Fibroblast of skin of back (primary cell): ENCODE data around the gene GPRIN2.
A peak's percentile ranks its signal among the peaks of the same experiment; 100 is the strongest.

Experiments
- DNase-seq: peaks from one replicate; pipeline ENCODE4 v3.0.0-alpha.2; 2013

Gene GPRIN2

DNA sequence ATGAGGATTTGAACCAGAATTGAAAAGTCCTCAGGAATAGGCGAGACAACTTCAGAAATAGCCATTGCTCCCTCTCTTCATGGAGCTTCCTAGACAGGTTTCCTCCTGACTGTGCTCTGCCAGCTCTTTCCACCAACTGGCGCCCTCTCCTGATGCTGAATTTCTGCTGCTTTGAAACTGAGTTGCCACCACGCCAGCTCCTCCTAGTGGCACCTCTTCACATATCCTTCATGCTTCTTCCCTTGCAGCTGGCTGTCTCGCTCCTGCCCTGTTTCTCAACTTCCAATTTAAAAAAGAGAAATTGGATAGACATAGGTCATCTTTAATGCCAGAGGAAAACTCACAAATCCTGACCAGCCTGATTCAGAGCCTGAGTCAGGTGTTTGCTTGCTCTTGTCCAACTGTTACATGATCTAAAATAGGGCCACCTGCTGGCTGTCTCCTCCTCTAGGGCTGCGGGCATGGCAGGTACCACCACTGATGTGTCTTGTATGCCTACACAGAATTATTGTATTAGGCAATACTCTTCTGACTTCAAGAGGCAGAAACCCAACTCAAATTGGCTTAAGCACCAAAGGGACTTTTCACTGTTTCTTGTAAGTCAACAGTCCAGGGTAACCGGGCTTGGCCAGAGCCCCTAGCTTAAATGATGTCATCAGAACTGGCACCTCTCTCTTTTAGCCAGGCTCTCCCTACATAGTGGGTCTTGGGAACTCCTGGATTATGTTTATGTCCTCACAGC is 9.3 kb upstream of the GPRIN2 start:
- DNase-seq = peak; percentile 63

DNA sequence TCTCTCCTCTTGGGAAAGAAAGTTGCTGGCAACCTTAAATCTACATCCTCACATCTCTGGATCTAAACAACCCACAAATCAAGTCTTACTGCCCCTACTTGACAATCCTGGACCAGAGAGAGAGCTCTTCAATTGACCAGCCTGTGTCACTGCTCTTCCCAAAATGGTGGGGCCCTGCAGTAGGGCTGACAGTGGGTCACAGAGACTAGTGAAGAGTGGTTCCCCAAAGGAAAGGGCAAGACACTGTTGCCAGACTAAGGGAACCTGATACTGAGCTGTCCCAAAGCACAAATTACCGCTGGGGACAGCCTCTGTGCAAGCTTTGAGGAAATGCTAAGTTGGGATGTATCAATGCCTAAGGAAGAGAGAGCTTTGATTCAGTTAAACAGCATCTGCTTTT is 4.5 kb upstream of the GPRIN2 start:
- DNase-seq = no peak

DNA sequence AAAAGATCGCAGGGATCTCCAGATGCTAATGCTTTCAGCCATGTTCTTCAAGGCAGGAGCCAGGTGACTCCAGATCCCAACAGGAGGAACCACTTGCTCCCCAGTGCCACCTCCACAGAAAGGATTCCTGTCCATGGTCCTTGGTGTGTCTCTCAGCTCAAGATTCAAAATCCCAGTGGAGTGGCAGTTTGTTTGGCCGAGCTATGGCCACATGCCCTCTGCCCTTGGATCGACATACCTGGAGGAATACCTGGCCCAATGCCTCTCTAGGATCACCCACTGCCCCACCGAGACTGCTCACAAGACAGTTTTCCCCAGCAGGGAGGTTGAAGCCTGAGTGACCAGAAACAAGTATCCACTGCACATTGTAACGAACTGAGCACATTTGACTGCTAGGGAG is 3.9 kb upstream of the GPRIN2 start:
- DNase-seq = no peak

DNA sequence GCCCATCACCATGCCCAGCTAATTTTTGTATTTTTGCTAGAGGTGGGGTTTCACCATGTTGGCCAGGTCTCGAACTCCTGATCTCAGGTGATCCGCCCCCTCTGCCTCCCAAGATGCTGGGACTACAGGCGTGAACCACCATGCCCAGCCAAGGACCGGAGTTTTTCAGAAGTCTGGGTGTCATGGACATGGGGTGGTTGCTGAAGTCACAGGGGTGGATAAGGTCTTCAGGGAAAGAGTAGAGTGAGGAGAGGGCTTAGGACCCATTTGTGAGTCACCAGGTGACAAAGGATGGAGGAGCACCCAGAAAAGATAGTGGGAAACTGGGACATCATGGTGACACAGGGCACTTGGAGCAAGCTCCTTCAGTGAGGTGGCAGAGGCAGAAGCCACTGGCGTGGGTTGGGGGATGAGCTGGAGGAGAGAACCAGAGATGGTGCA is 2.8 kb upstream of the GPRIN2 start:
- no peak for DNase-seq

DNA sequence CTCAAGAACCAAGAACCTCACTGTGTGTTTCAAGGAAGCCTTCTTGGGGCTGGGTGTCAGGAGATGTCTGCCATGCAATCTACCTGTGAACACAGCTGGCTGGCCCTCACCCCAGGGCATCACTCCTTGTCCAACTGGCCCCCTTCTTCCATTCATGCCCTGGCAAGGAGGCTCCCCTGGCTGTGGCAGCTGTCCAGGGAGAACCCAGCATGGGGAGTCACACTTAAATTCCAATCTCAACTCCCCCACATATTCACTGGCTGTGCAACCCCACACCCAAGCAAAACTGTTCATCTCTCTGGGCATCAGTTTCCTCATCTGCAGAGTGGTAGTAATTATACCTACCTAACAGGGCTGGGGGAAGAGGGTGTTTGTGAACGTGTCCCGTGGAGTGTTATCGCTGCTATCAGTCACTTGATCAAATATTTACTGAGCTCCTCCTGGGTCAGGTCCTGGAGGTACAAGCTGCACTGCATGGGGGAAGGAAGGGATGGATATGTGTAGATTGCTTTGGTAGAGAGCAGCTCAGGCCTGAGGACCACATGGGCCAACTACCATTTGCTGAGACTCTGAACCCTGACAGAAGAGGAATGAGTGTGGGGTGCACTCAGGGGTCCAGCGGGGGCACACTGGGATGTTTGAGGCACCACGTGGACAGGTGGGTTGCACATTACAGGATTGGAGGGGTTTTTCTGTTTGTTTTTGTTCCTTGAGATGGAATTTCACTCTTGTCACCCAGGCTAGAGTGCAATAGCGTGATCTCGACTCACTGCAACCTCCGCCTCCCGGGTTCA is 2.1 kb upstream of the GPRIN2 start:
- no peak for DNase-seq

DNA sequence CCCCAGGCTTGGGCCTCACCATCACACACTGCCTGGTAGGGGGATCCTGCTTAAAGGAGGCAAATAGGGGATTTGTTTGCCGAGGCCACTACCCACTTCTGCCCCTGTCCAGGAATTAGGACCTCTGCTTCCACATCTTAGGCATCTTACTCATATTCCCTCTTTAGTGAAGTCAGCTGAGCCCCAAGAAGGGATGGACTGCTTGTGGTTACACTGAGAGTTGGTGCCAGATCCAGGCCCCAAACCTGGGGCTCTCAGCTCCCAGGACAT is 1.6 kb upstream of the GPRIN2 start:
- no peak for DNase-seq

DNA sequence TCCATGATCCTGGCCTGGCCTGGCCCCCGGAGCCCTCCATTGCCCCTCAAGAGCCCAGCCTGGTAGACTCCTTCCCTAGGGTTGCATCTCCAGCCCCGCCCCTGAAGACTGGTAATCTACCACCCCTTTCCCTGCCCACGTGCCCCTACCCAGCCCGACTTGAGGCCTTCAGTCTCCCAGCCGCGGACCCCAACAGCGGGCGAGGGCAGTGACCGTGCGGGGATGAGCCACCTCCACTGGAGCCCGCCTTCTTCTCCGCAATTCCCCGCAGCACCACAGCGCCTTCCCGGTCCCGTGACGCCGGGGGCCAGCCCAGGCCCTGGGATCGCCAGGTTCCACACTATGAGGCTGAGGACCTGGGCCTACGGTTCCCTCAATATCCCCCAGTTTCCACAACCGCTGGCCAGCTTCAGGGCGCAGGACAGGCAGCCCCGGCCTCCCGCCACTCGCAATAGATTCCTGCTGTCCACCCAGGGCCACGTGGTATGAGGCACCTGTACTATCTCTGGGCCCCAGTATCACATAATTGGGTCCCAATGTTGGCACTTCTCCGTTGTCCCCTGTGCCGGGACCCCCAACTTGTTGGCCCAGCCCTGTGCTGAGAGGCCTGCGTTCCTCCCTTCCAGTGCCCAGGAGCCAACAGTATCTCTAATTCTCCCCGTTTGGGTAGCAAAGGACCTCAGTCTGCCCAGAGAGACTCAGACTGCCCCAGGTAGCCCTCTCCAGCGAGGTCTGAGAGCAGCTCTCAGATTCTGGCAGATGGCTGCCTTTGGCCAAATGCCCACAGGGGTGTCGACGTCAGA is 1.1 kb upstream of the GPRIN2 start:
- no peak for DNase-seq

DNA sequence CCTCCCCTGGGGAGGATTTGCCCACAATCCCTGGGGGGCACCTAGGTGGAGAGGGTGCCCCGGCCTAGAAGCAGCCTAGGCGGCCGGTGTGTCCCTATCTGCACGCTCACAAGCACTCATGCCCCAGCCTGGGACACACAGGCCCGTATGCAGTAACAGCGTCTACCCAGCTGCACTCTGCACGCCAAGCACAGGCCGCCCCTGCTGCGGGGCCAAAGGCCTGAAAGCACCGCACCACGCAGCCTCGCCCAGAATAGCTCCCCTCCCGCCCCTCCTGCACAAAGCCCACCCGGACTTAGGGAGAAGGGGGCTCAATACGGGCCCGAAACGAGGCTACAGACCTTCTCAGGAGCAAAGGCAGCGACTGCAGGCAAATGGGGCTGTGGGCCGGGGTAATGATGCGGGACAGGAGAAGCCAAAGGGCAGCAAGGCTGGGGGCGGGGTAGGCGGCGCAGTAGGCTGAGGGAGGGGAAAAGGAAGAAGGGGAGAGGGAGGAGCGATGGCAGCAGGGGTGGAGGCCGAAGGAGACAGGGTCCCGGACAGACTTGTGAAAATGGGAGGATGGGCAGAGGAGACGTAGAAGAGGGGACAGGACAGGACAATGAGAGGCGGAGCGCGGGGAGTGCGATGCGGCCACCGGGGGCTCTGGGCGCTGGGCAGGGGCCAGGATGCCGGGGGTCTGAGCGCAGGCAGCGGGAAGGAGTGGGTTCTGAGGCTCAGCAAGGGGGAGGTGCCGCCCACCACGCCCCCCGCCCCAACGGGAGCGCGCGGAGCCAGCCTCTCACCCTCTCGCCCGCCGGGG is 544 bp downstream of the GPRIN2 start:
- DNase-seq = no peak

DNA sequence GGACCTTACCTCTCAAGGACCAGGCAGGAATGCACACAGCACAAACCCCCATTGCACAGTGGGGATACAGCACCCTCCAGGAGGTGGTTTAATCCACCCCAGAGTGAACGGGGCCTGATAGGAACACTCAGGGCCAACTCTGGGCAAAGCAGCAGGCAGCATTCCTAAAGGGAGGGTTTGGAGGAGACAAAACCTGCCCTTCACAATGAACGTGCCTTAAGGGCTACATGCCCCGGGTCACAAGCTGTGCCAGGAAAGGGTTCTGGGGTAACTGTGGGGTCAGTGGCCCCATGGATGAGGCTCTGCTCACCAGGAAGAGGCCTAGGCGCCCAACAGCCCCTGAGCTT is 1.1 kb downstream of the GPRIN2 start:
- DNase-seq = no peak

DNA sequence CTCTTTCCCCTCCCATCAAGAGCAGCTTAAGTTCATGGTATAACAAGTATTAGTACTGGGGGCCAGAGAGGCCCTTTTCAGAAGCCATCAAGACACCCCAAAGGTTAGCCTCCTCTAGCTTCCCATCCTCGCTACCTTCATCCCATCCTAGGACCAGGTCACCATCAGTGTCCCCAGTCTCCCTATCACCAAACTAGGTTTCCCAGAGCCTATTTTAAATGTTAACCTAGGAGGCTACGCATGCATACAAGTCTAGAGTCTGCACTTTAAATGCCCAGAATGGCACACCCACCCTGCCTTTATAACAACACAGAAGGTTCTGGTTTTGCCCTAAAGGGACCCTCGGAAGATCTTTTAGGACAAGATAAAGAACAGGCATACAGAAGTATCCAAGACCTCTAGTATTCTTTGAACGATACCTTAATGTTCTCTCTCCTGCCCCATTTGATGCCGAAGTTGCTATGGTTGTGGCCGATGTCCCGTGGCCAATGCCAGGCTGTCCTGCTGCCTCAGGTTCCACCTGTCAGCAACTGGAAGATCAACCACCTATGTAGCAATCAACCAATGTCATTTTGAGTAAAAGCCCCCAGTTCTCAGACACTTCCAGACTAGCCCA is 2.2 kb downstream of the GPRIN2 start:
- DNase-seq = no peak

DNA sequence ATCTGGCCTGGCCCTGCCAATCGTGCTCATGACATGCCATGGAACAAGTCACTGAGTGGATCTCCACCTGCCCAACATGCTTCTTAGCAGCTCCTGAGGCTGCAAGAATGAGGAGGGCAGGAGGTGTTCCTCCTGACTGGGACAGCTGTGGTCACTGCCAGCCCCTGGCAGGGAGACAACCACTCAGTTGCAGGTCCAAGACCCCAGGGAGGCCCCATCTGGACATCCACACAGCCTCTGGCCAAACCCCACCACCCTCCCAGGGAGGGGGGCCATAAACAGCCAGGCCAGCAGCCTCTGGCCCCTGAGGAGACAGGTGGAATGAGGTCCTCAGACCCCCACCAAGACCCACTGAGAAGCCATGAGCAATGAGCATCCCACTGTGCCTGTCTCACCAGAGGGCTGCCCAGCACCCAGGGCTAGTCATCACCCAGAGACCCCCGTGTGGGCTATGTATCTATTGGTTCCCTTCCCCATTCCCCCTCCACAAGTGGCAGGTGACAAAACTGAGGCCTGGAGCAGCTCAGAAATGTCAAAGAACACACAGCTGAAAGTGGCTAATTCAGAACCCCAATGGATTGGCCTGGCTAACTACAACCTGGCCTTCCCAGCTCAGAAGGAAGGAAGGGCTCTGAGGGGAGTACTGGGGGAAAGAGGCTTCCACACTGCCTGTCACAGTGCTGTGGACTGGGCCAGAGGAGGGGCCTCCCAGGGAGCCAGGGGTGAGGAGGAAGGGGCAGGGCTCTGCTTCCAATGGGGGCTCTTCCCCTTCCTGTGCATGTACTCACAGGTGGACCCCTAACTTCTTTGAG is 3.0 kb downstream of the GPRIN2 start:
- no peak for DNase-seq

DNA sequence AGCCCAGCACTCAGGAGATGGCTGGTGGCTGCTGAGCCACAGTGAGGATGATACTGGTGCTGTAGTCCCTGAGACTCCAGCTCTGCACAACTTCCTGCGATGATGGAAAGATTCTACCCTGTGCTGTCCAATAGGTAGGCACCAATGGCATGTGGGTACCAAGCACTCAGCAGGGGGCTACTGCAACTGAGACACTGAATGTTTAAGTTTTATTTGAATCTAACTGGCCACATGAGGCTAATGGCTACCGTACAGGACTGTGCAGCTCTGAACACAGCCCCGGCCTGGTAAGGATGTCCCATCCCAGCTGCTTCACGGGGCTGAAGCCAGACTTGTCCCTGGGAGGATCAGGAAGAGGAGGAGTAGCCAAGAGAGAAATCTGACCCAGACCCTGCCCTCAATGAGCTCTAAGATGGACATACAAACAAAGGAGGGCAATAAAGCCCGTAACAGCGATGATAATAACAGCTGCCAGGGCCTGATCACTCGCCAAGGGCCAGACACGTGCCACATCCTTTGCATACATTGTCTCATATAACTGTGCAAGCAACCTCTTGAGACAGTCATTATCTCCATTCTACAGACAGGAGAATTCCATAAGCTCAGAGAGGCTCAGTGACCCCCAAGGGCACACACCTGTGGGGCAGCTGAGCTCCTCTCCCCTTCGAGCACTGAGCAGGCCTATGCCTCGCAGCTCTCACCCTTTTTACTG is 3.8 kb downstream of the GPRIN2 start:
- DNase-seq = no peak

DNA sequence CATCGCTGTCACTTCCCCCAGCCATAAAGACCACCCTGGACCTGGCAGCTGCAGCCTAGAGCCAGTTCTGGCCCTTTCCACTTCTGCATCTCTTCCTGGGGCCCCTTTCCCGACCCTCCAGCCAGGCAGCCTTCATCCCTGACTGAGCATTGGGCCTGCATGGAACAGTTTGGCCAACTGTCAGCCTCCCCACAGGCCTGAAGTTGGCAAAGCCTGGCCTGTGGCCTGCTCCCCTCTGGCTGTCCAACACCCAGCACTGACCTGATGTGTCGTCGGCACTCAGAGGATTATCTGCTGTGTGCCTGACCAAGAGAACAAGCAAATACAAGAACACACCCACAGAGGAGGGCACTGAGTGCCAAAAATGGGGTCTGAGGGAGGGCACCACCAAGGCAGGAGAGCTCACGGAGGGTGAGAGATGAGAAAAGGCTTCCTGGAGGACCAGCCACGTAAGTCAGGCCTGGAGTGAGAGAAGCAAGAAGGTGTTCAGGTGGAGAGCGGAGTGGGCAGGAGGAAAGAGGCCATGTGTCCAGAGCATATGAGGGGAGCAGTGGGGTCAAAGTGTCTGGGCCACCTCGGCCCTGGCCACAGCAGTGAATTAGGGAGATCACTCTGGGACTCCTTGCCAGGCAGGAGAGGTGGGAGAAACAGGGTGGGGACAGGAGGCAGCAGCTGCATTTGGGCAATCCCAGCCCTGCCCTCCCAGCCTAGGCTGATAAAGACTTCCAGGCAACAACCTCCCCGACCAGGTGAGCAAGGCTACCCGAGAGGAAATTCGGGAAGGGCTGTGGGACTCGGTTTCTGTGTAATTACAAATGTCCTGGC is 4.5 kb downstream of the GPRIN2 start:
- DNase-seq = no peak

DNA sequence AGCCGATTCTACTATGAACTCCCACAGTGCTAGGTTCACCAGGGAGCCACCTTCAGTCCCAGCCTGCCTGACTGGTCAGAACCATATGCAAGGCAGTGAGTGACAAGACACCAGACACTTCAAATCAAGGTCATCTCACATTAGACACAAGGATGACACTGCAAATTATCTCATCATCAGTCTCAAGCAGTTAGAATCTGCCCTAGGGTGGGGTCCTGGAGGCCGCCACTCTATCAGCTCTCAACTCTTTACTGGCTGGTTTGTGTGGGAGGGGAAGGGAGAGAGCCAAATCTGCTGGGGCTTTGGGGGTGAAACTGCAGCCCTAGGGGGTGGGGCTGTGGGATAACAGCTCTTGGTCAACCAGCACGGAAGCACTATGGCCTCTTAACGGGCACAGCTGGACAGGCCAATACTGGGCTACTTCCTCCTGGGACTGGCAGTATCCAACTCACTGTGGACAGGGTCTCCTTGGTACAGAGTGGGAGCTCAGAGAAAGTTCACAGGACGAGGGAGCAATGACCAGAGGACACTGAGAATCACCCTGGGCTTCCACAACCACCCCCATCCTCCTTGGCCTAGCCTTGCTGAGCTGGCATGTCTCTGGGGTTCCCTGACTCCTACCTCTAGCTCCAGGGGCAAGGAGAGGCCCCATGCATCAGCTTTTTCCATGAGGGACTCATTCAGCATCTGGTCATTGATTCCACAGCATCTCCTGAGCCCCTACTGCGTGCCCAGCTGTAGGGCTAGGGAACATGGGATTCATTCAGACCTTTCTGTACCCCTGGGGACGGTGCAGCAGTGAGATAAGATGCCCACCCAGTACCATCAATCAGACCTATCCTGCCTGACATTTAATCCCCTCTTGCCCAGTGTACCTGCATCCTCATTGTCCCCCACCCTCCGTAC is 5.4 kb downstream of the GPRIN2 start:
- no peak for DNase-seq

DNA sequence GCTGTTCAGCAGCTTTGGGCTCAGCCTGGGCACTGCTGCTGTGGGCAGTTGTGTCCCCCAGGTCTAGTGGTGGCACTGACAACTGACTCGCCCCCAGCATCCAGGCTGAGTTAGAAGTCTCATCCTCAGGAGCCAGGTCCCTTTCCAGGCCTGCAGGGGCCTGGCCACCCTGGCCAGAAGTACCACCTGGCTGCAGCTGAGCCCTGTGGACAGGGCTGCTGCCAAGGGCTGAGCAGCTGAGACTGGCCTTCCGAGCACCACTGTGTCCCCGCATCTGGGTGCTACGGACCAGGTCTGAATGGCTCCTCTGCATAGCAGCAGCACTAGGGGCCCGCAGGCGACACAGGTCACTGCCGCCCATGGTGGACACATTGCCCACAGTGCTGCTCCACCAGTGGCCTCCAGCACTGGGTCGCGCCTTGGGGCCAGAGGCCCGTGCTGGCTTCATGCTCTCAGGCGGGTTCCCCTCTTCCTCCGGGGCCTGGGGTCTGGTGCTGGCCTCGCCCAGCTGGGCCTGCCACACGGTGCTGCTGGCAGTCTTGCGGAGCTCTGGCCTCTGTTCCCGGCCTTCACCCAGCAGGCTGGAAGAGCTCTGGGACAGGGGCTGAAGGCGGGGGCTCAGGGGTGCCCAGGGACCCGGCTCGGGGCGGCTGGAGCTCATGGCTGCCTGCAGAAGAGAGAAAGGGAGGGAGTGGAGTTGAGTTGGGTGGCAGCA is 6.2 kb downstream of the GPRIN2 start:
- DNase-seq = no peak

DNA sequence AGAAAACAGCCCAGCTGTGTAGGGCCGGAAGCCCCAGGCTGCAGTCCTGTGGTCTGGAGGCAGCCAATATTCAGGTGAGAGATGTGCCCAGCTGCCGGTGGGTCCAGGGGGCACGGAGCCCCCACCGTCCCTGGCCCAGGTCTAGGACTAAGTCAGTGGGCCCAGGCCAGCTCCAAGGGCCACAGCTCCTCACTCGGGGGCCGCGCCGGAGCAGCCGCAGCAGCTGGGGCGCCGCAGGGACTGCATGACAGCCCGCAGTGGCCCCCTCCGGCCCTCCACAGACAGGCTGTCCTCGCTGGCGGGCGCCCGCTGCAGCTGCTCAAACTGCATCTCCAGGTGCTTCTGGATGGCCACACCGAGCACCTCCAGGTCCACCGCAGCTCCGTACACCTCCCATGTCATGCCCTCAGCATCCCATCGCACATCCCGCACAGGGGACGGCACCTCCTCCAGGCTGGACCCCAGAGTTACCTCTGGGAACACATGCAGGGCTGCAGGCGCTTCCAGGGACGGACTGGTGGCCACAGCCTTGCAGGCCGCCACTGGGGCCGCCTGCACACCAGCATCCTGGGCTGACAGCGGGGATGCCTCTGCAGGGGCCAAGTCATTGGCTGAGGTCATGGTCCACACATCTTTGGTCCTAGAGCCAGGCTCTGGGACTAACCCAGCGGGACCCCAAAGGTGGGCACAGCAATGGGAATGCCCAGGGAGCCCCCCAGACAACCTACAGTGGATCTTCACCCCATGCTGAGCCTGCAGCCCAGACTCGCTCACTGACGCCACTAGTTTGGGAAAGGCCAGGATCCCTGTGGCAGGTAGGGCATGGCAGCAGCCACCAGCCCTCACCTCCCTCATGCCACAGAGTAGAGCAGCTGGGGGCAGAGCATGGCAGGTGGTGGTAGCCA is 7.0 kb downstream of the GPRIN2 start:
- no peak for DNase-seq

DNA sequence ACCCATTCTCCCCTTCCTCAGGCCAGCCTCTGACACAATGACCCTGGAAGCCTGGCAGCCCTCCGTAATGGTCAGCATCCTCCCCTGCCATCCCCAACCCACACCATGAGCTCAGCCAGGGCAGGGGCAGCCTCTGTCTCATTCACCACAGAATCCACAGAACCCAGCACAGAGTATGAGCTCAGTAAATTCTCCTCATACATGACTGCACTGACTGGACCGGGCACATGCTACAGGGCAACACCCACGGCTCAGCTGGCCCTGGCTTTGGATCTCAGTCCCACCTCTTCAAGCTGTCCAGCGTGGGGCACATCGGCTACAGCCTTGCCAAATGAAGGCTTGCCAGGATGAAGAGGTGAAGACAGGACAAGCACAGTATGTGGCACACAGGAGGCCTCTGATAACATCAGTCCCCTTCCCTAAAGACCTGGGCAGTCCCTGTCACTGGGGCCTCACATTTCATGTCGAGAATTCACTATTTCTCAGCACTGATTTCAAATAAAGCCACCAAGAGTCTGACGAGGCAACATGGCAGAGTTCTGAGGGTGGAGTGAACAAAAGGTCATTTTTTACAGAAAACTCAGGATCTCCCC is 7.9 kb downstream of the GPRIN2 start:
- no peak for DNase-seq
